ENCODE results near the gene FAM13A. TPM values are rescaled to one million over a fixed set of nuclear protein-coding genes. Genes with fewer than 3 reads are reported as not detected.

Gene FAM13A
- total RNA-seq, 1 donor from 2014 or later = 29.5 TPM

GRCh38 chr4:88791274-88791673 is 265.7 kb downstream of the FAM13A start:
- H3K27ac Mint-ChIP-seq = no peak overlapping the region
- H3K9me3 Mint-ChIP-seq (ENCODE audit: low read depth) = no peaks in the 10 kb centered on the region
- no peak for DNase-seq (ENCODE audit: low spot score, unreplicated experiment)
- H3K36me3 Mint-ChIP-seq (ENCODE audit: insufficient read depth) = peaks cover 16% of the 10 kb centered on the region
- H3K27me3 Mint-ChIP-seq = no peaks in the 10 kb centered on the region
- TF ChIP-seq CTCF (IDR thresholded peaks at IDR 0.05; ENCODE audit: unreplicated experiment) = no peak
- H3K4me1 Mint-ChIP-seq (ENCODE audit: low read depth) = peaks cover 1% of the 10 kb centered on the region
- no peak overlapping the region for H3K4me3 Mint-ChIP-seq (ENCODE audit: low read depth)

GRCh38 chr4:88788895-88789294 is 268.1 kb downstream of the FAM13A start:
- Mint-ChIP-seq H3K27ac (no peak overlapping the region), H3K9me3 (ENCODE audit: low read depth) (no peaks in the 10 kb centered on the region)

GRCh38 chr4:88788424-88788823 is 268.6 kb downstream of the FAM13A start:
- Mint-ChIP-seq H3K4me3 (ENCODE audit: low read depth) (no peak overlapping the region), H3K36me3 (ENCODE audit: insufficient read depth) (peaks cover 21% of the 10 kb centered on the region), H3K27ac (no peak overlapping the region), H3K27me3 (no peaks in the 10 kb centered on the region), H3K4me1 (ENCODE audit: low read depth) (peaks cover 1% of the 10 kb centered on the region), H3K9me3 (ENCODE audit: low read depth) (no peaks in the 10 kb centered on the region)
- no peak for TF ChIP-seq CTCF (IDR thresholded peaks at IDR 0.05; ENCODE audit: unreplicated experiment)
- no peak for DNase-seq (ENCODE audit: low spot score, unreplicated experiment)

More at GRCh38 chr4:88788895-88789294, 268.1 kb downstream of the FAM13A start:
- H3K27me3 Mint-ChIP-seq = no peaks in the 10 kb centered on the region
- peaks cover 1% of the 10 kb centered on the region for H3K4me1 Mint-ChIP-seq (ENCODE audit: low read depth)
- DNase-seq (ENCODE audit: low spot score, unreplicated experiment) = no peak
- H3K36me3 Mint-ChIP-seq (ENCODE audit: insufficient read depth) = peaks cover 21% of the 10 kb centered on the region
- H3K4me3 Mint-ChIP-seq (ENCODE audit: low read depth) = no peak overlapping the region
- no peak for TF ChIP-seq CTCF (IDR thresholded peaks at IDR 0.05; ENCODE audit: unreplicated experiment)

- no peak overlapping the region for H3K4me3 Mint-ChIP-seq (ENCODE audit: low read depth)
- H3K4me1 Mint-ChIP-seq (ENCODE audit: low read depth) = no peaks in the 10 kb centered on the region
- TF ChIP-seq CTCF (IDR thresholded peaks at IDR 0.05; ENCODE audit: unreplicated experiment) = no peak
- H3K27me3 Mint-ChIP-seq = no peaks in the 10 kb centered on the region
- DNase-seq (ENCODE audit: low spot score, unreplicated experiment) = no peak
- H3K36me3 Mint-ChIP-seq (ENCODE audit: insufficient read depth) = peaks cover 20% of the 10 kb centered on the region
- H3K27ac Mint-ChIP-seq = peak overlapping the region; percentile 7
- no peaks in the 10 kb centered on the region for H3K9me3 Mint-ChIP-seq (ENCODE audit: low read depth)
Measured at GRCh38 chr4:88786011-88786410, 271.0 kb downstream of the FAM13A start.

GRCh38 chr4:88780389-88780788 is 276.6 kb downstream of the FAM13A start:
- H3K27ac Mint-ChIP-seq = no peak overlapping the region
- H3K9me3 Mint-ChIP-seq (ENCODE audit: low read depth) = no peaks in the 10 kb centered on the region

More at GRCh38 chr4:88780389-88780788, 276.6 kb downstream of the FAM13A start:
- no peak for DNase-seq (ENCODE audit: low spot score, unreplicated experiment)
- Mint-ChIP-seq H3K36me3 (ENCODE audit: insufficient read depth) (peaks cover 5% of the 10 kb centered on the region), H3K27me3 (no peaks in the 10 kb centered on the region), H3K4me3 (ENCODE audit: low read depth) (no peak overlapping the region), H3K4me1 (ENCODE audit: low read depth) (peaks cover 2% of the 10 kb centered on the region)
- TF ChIP-seq CTCF (IDR thresholded peaks at IDR 0.05; ENCODE audit: unreplicated experiment) = no peak
